GM12873 (cell line): ENCODE measurements around the gene SPDYE16.

Source experiments
- TF ChIP-seq, protein P1 (sequence below): IDR thresholded peaks from 2 replicates; pipeline ENCODE4 v1.5.1; 2012; ENCODE audit warnings: low read depth, mild to moderate bottlenecking, moderate library complexity, low read length, control low read depth; ENCODE audit not compliant: insufficient read depth; ENCODE audit errors: missing control alignments

Gene SPDYE16

DNA sequence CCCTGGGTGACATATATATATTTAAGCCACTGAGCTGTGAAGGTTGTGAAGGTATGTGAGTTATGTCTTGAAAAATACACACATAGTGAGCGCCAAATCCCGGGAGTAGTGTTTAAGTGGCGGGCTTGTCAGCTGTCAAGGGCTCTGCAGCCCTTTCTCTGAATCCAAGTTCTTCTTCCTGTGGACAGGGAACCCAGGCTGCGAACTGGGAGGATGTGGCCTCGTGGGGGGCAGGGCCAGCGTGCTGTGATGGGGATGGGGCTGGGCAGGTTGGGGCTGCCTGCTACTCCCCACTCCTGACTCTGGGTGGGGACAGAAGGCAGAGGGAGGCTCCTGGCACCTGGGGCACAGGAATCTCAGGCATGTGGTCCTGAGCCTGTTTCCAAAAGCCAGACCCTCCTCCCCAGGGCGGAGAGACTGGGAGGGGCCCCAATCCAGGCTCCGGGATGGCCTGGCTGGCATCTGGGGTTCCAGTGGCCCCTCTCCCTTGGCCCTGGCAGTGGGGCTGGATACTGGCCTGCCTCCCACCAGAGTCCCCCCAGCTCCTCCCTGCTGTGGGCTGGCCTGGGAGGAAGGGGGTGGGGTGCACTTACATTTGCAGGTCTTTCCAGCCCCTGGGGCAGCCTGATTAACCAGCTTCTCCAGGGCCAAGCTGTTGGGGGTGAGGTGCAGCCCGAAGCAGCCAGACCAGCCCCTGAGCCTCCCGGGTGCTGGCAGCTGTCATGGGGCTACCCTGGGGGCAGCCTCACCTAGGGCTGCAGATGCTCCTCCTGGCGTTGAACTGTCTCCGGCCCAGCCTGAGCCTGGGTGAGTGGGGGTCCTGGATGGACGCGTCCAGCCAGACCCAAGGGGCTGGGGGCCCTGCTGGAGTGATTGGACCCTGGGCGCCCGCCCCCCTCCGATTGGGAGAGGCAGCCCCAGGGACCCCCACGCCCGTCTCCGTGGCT, 32.9 kb downstream of the SPDYE16 start, which contains the start of gene UPK3B:
UPK3B (plus strand) TSS at position 622 of the 947 bp plus-strand sequence; CDS start at position 723, 101 bp downstream.
- TF ChIP-seq, protein P1, sequence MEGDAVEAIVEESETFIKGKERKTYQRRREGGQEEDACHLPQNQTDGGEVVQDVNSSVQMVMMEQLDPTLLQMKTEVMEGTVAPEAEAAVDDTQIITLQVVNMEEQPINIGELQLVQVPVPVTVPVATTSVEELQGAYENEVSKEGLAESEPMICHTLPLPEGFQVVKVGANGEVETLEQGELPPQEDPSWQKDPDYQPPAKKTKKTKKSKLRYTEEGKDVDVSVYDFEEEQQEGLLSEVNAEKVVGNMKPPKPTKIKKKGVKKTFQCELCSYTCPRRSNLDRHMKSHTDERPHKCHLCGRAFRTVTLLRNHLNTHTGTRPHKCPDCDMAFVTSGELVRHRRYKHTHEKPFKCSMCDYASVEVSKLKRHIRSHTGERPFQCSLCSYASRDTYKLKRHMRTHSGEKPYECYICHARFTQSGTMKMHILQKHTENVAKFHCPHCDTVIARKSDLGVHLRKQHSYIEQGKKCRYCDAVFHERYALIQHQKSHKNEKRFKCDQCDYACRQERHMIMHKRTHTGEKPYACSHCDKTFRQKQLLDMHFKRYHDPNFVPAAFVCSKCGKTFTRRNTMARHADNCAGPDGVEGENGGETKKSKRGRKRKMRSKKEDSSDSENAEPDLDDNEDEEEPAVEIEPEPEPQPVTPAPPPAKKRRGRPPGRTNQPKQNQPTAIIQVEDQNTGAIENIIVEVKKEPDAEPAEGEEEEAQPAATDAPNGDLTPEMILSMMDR, result no peak

GRCh38 chr7:76507723-76508406, 35.2 kb downstream of the SPDYE16 start:
- TF ChIP-seq, protein P1, result no peak

GRCh38 chr7:76506081-76506440, 37.0 kb downstream of the SPDYE16 start:
- TF ChIP-seq, protein P1, result no peak

GRCh38 chr7:76505168-76506080, 37.7 kb downstream of the SPDYE16 start:
- TF ChIP-seq, protein P1, result no peak
